AG10803 (cell line): Measurements from ENCODE around the gene MAIP1.

Experiments
- DNase-seq: peaks from one replicate; pipeline ENCODE4 v3.0.0; 2010; ENCODE audit warnings: low read depth
- H3K4me3 ChIP-seq: 2 replicates; pipeline ENCODE4 v1.5.1; 2011; ENCODE audit warnings: mild to moderate bottlenecking, low read length, control low read depth
- TF ChIP-seq, protein P1 (sequence below): conservative IDR thresholded peaks from 2 replicates; pipeline ENCODE4 v1.5.1; 2011; ENCODE audit warnings: mild to moderate bottlenecking, low read length, control low read depth, inconsistent platforms

The MAIP1 gene

DNA sequence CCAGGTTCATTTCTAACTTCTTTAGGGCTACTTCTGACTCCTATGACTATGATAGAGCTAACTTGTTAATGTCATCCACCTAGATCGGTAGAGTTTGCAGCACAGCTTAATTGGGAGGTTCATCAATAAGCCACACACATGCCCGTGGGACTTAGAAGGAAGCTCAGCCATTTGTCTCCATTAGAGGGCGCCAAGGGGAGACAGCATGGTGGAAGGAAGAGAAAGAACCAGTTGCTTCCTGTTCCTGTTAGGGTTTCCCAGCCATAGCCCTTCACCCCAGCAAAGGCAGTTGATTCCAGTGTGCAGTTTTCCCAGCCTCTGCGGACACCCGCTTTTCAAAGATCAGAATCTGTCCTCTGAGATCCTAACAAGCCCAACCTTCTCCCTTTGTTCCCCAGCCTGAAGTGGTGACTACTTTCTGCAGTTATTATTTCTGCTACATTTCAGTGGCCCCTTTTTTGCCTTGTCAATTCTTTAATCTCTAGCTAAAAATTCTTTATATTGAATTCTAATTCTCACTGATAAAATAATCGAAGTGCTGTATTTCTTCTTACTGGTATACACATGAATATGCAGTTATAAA, 30.3 kb downstream of the MAIP1 start:
- no peak overlapping the region for H3K4me3 ChIP-seq
- TF ChIP-seq, protein P1, sequence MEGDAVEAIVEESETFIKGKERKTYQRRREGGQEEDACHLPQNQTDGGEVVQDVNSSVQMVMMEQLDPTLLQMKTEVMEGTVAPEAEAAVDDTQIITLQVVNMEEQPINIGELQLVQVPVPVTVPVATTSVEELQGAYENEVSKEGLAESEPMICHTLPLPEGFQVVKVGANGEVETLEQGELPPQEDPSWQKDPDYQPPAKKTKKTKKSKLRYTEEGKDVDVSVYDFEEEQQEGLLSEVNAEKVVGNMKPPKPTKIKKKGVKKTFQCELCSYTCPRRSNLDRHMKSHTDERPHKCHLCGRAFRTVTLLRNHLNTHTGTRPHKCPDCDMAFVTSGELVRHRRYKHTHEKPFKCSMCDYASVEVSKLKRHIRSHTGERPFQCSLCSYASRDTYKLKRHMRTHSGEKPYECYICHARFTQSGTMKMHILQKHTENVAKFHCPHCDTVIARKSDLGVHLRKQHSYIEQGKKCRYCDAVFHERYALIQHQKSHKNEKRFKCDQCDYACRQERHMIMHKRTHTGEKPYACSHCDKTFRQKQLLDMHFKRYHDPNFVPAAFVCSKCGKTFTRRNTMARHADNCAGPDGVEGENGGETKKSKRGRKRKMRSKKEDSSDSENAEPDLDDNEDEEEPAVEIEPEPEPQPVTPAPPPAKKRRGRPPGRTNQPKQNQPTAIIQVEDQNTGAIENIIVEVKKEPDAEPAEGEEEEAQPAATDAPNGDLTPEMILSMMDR, result peak; percentile 77
- DNase-seq, result peak; percentile 72

DNA sequence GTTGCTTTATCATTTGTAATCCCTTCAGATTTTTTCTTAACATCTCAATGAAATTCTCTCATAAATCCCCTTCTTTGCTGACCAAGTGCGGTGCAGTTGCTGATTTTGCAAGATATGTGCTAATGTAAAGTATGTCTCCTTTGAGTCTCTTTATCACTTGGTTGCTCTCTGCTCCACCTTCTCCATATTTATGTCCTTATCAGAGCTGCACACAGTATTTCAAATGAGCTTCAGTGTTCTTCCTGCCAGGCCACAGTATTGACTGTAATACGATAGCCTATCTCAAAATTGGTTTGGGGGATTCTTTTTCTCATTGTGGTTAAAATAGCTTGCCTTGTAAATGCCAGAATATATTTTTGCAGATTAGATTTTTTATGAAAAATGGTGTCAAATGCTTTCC, 32.2 kb downstream of the MAIP1 start:
- TF ChIP-seq, protein P1, result no peak
- H3K4me3 ChIP-seq, result no peak overlapping the region
- no peak for DNase-seq

DNA sequence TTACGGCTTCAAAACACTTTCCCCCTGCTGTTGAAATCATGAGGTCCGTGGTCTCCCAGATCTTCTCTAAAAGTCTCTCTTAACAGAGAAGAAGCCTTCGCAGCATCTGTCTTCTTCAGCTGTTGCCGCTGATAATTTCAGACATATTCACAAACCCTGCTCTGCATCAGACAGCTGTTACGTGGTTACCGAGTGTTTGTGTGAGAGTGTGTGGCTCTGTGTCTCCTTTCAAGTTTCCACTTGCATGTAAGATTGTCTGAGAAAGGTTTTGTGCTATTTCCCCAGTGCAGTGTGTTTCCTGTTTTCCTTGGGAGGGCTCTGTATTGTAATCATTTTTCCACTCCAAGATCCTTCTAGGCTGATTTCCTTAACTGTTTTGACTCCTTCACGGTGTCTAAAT, 32.8 kb downstream of the MAIP1 start:
- TF ChIP-seq, protein P1, result 0 out of 2 replicates have a peak, but pooled peaks have one; percentile 3
- peak overlapping the region; percentile 11; the same call in 1 of the 2 replicates for H3K4me3 ChIP-seq
- peak; percentile 58 for DNase-seq

DNA sequence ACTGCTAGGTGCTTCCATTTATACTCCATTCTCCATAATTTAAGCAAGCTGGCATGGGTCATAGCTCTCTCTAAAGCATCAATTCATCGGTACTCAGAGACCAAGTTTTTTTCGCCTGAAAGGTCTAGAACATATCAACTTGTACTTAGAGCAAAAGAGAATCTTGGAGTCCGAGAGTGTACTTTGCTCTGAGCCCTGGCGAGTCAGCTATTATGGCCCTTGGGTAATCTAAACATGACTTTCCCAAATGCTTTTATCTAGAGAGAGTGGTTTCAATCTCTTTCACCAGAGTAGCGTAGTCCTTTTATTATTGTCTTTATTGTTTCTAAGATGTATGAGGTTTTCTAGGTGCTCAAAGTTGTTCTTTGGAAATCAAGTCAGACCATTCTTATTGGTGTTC, 34.4 kb downstream of the MAIP1 start:
- H3K4me3 ChIP-seq, result no peak overlapping the region
- DNase-seq, result no peak
- TF ChIP-seq, protein P1, result no peak

DNA sequence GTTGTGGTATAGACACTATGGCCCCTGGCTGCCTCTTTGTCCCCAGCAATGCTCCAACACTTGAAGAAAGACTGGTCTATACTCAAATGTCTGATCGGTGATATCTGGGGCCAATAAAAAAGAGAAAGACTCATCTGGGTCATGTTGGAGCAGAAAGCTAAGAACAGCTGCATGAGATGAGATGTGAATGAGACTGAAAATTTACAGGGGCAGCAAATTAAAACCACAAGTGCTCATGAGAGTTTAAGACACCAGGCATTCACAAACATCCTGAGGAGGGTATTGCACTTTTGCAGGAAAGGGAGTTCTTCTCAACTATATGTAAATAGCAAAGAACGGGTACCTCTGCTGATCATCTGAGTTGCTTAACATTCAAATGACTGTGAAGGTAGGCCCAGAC, 36.3 kb downstream of the MAIP1 start:
- DNase-seq, result no peak
- TF ChIP-seq, protein P1, result no peak
- H3K4me3 ChIP-seq, result no peak overlapping the region

DNA sequence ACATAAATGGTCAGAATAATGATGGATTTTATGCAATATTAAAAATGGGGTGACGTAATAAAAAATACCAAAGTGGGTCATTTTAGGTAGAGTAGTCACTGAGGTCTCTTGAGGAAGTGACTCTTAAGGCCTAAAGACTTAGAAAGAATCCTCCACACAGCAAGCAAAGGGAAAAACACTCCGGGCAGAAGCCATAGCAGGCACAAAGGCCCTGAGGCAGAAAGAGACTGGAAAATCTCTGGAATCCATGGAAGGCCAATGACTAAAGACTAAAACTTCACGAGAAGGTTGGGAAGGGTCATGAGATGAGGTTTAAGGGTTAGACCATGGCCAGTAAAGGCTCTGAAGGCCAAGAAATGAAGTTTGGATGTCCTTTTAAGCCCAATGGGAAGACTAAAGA, 36.9 kb downstream of the MAIP1 start:
- no peak for DNase-seq
- TF ChIP-seq, protein P1, result no peak
- no peak overlapping the region for H3K4me3 ChIP-seq

DNA sequence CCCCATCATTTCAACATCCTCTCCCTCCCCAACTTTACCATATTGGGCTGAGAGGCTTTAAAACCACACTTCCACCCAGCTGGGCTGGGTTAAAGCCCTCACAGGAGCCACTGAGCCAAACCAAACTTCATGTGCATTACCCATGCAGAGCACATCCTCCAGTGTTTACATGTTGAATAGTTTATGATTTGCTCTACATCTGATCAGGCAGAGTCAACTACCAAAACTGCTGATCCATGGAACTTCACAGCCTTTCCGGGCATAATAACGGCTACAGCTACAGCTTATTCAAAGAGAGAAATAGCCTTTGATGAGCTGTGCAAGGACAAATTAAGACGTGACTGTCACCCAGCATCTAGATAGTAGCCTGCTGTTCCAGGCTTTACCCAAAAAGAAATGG, 39.0 kb downstream of the MAIP1 start:
- TF ChIP-seq, protein P1, result no peak
- DNase-seq, result no peak
- H3K4me3 ChIP-seq, result no peak overlapping the region
